ENCODE results near the gene SRM. TPM values are rescaled to one million over a fixed set of nuclear protein-coding genes. Genes with fewer than 3 reads are reported as not detected.
A peak's percentile ranks its signal among the peaks of the same experiment; 100 is the strongest.
"Not testable (repeated sequence)": the region's sequence is repeated elsewhere in the genome, so short reads cannot be mapped to it uniquely, and the experiment has no call there.

The SRM gene
- total RNA-seq, 2 donors from 2014 or later = 50.8 to 57.4 TPM

GRCh38 chr1:11100149-11100493, 40.3 kb upstream of the SRM start:
- ATAC-seq (ENCODE audit: insufficient number of reproducible peaks, low FRiP score, low read depth) (no peak), DNase-seq (ENCODE audit: low spot score) (no peak)
- Histone ChIP-seq H3K27ac (peak overlapping the region; percentile 63 to 74), H3K9me3 (no peaks in the 10 kb centered on the region), H3K4me3 (peak overlapping the region; percentile 94), H3K4me1 (ENCODE audit: control insufficient read depth in 1 of 2, low read depth in 2 of 2) (peaks cover 12 to 16% of the 10 kb centered on the region in 2 donors), H3K27me3 (replicated peaks; ENCODE audit: insufficient read depth) (no peaks in the 10 kb centered on the region), H3K36me3 (peaks cover 11% of the 10 kb centered on the region)
- TF ChIP-seq CTCF (IDR thresholded peaks at IDR 0.05) = no peak

GRCh38 chr1:11099310-11100148, 39.7 kb upstream of the SRM start, which contains the start of gene EXOSC10:
EXOSC10 (minus strand) TSS chr1:11099869; CDS start chr1:11099831, 38 bp downstream.
- no peak for TF ChIP-seq CTCF (IDR thresholded peaks at IDR 0.05)
- Histone ChIP-seq H3K4me1 (ENCODE audit: control insufficient read depth in 1 of 2, low read depth in 2 of 2) (peaks cover 12 to 16% of the 10 kb centered on the region in 2 donors), H3K9me3 (no peaks in the 10 kb centered on the region), H3K27me3 (replicated peaks; ENCODE audit: insufficient read depth) (no peaks in the 10 kb centered on the region), H3K36me3 (peaks cover 17% of the 10 kb centered on the region), H3K27ac (peak within 1 kb of the TSS; percentile 63 to 74), H3K4me3 (peak within 1 kb of the TSS; percentile 94)
- DNase-seq (ENCODE audit: low spot score) (peak; percentile 81), ATAC-seq (ENCODE audit: insufficient number of reproducible peaks, low FRiP score, low read depth) (peak; percentile 87)

GRCh38 chr1:11098931-11099309, 39.1 kb upstream of the SRM start:
- DNase-seq (ENCODE audit: low spot score) (no peak), ATAC-seq (ENCODE audit: insufficient number of reproducible peaks, low FRiP score, low read depth) (no peak)
- no peaks in the 10 kb centered on the region for H3K27me3 ChIP-seq (replicated peaks; ENCODE audit: insufficient read depth)
- peaks cover 22% of the 10 kb centered on the region for H3K36me3 ChIP-seq
- peak overlapping the region; percentile 94 for H3K4me3 ChIP-seq
- H3K27ac ChIP-seq = peak overlapping the region; percentile 63 to 74
- no peaks in the 10 kb centered on the region for H3K9me3 ChIP-seq
- no peak for TF ChIP-seq CTCF (IDR thresholded peaks at IDR 0.05)
- peaks cover 12 to 16% of the 10 kb centered on the region in 2 donors for H3K4me1 ChIP-seq (ENCODE audit: control insufficient read depth in 1 of 2, low read depth in 2 of 2)

- H3K4me3 ChIP-seq; H3K27me3 ChIP-seq (replicated peaks; ENCODE audit: insufficient read depth); H3K9me3 ChIP-seq; H3K4me1 ChIP-seq (ENCODE audit: control insufficient read depth in 1 of 2, low read depth in 2 of 2); DNase-seq (ENCODE audit: low spot score); H3K27ac ChIP-seq; ATAC-seq (ENCODE audit: insufficient number of reproducible peaks, low FRiP score, low read depth): not testable (repeated sequence)
- peaks cover 53% of the 10 kb centered on the region for H3K36me3 ChIP-seq
These were observed 24.0 kb upstream of the SRM start for GRCh38 chr1:11083784-11084183.

- Histone ChIP-seq H3K4me3 (no peak overlapping the region), H3K27me3 (replicated peaks; ENCODE audit: insufficient read depth) (no peaks in the 10 kb centered on the region), H3K27ac (no peak overlapping the region), H3K4me1 (ENCODE audit: control insufficient read depth in 1 of 2, low read depth in 2 of 2) (peaks cover 0 to 9% of the 10 kb centered on the region in 2 donors), H3K9me3 (no peaks in the 10 kb centered on the region), H3K36me3 (peaks cover 60% of the 10 kb centered on the region)
- TF ChIP-seq CTCF (IDR thresholded peaks at IDR 0.05) = no peak
- ATAC-seq (ENCODE audit: insufficient number of reproducible peaks, low FRiP score, low read depth) = no peak
- DNase-seq (ENCODE audit: low spot score) = no peak
These were observed 21.1 kb upstream of the SRM start for GRCh38 chr1:11080931-11081330.

Data from thoracic aorta (tissue), 2 donors.